ENCODE measurements around the gene TNPO3. TPM values are rescaled to one million over a fixed set of nuclear protein-coding genes. Genes with fewer than 3 reads are reported as not detected.

Gene TNPO3
- total RNA-seq, 1 experiment from 2014 or later = 58.5 TPM

GRCh38 chr7:128959296-128959695 is 95.6 kb downstream of the TNPO3 start:
- no peaks in the 10 kb centered on the region for H3K27me3 ChIP-seq (ENCODE audit: insufficient read depth, low read length)
- peaks cover 33 to 45% of the 10 kb centered on the region in 2 experiments; a peak in 3 of 4 replicates for H3K36me3 ChIP-seq (ENCODE audit: control insufficient read depth in 1 of 2, insufficient read depth in 2 of 2, low read length in 2 of 2)
- no peaks in the 10 kb centered on the region; the same call in 1 of the 2 replicates for H3K79me2 ChIP-seq (ENCODE audit: insufficient read depth, low read length)
- ATAC-seq (no peak), DNase-seq (ENCODE audit: low read depth, low spot score) (no peak)
- no peak overlapping the region for H3K9ac ChIP-seq (ENCODE audit: low read length)
- TF ChIP-seq JUND (IDR thresholded peaks at IDR 0.05) = no peak
- TF ChIP-seq RAD21 (IDR thresholded peaks at IDR 0.05; ENCODE audit: low read depth) = no peak
- TF ChIP-seq ATF3 (IDR thresholded peaks at IDR 0.05) = no peak
- TF ChIP-seq SRF (IDR thresholded peaks at IDR 0.05; ENCODE audit: low read depth) = no peak
- TF ChIP-seq ZNF274 (IDR thresholded peaks at IDR 0.05; ENCODE audit: low read depth, low read length) = no peak
- no peak for TF ChIP-seq CTCF (IDR thresholded peaks at IDR 0.05 in 2 of 3, conservative IDR thresholded peaks at IDR 0.05 in 1 of 3; ENCODE audit: borderline replicate concordance in 1 of 3, insufficient read depth in 1 of 3, low read depth in 2 of 3, low read length in 2 of 3)
- TF ChIP-seq EZH2 (IDR thresholded peaks at IDR 0.05) = no peak
- no peak for TF ChIP-seq TCF7L2 (IDR thresholded peaks at IDR 0.05; ENCODE audit: borderline replicate concordance, extremely low read depth, insufficient read depth, insufficient read length)
- no peak for TF ChIP-seq ZFX (IDR thresholded peaks at IDR 0.05)
- no peak for TF ChIP-seq CEBPB (IDR thresholded peaks at IDR 0.05; ENCODE audit: low read depth)
- TF ChIP-seq SIN3A (IDR thresholded peaks at IDR 0.05; ENCODE audit: low read depth) = no peak
- no peak for TF ChIP-seq ZBTB33 (IDR thresholded peaks at IDR 0.05; ENCODE audit: extremely low read depth, insufficient replicate concordance, low read length)
- no peak for TF ChIP-seq EGR1 (IDR thresholded peaks at IDR 0.05; ENCODE audit: low read depth)
- no peak for TF ChIP-seq POLR2AphosphoS5 (IDR thresholded peaks at IDR 0.05; ENCODE audit: low read depth, low read length)
- TF ChIP-seq POLR2A (IDR thresholded peaks at IDR 0.05; ENCODE audit: borderline replicate concordance, extremely low read depth, insufficient read depth, insufficient read length) = no peak
- no peak for TF ChIP-seq MAX (IDR thresholded peaks at IDR 0.05)
- TF ChIP-seq ELF1 (IDR thresholded peaks at IDR 0.05; ENCODE audit: borderline replicate concordance, low read depth) = no peak
- TF ChIP-seq YY1 (IDR thresholded peaks at IDR 0.05; ENCODE audit: extremely low read depth, insufficient replicate concordance, low read depth, low read length) = no peak
- TF ChIP-seq CBX3 (IDR thresholded peaks at IDR 0.05; ENCODE audit: low read depth) = no peak
- no peaks in the 10 kb centered on the region for H4K20me1 ChIP-seq (ENCODE audit: insufficient read depth)
- no peaks in the 10 kb centered on the region for H3K9me2 ChIP-seq (ENCODE audit: insufficient read depth)
- H3K4me3 ChIP-seq (replicated peaks in 1 of 2; ENCODE audit: low read depth in 1 of 2, low read length in 2 of 2) = no peak overlapping the region
- no peak overlapping the region for H3K27ac ChIP-seq (ENCODE audit: low read depth, low read length)
- H3K9me3 ChIP-seq (ENCODE audit: control insufficient read depth in 1 of 2, insufficient read depth in 1 of 2, low read depth in 1 of 2, low read length in 2 of 2) = no peaks in the 10 kb centered on the region
- H2AFZ ChIP-seq (ENCODE audit: low read depth, low read length, poor library complexity, severe bottlenecking) = no peak overlapping the region
- RAD21 ChIA-PET (ENCODE audit: low non-redundant PET in 1 of 2, low total read pairs in 2 of 2, uncharacterized antibody in 2 of 2, unreplicated experiment in 2 of 2) = no interaction called here
- H3K4me1 ChIP-seq (ENCODE audit: control insufficient read depth in 1 of 2, insufficient read depth in 2 of 2, low read length in 2 of 2) = no peaks in the 10 kb centered on the region
- POLR2A ChIA-PET = interaction anchor here (0.6 kb wide), 1 partner anchor 16 kb away, joined by 3 read pairs; no protein-coding TSS in a partner anchor
- CTCF ChIA-PET = no interaction called here
- no TSS peak for BruUV-seq (replicated peaks)
- intact Hi-C loops (cut with micrococcal nuclease) = no loop called here
- H3K4me2 ChIP-seq (ENCODE audit: low read length) = no peak overlapping the region
